Subcutaneous abdominal adipose tissue (tissue), 5 donors: Measurements from ENCODE around the gene SLC25A1.

Source experiments
- H3K27ac ChIP-seq: one replicate; pipeline ENCODE4 v1.7.0; 2013; ENCODE audit warnings: low read depth, mild to moderate bottlenecking, inconsistent platforms, low read length, moderate library complexity
- H3K27me3 ChIP-seq, 5 donors: one replicate each; pipeline ENCODE4 v1.7.0; 2013; ENCODE audit warnings: low read length in 5 of 5, inconsistent platforms in 1 of 5; ENCODE audit not compliant: control insufficient read depth in 5 of 5, insufficient read depth in 4 of 5
- H3K36me3 ChIP-seq, 5 donors: one replicate each; pipeline ENCODE4 v1.7.0; 2013; ENCODE audit warnings: low read length in 5 of 5; ENCODE audit not compliant: control insufficient read depth in 5 of 5, insufficient read depth in 5 of 5
- H3K4me1 ChIP-seq, 5 donors: one replicate each; pipeline ENCODE4 v1.7.0; 2013; ENCODE audit warnings: low read length in 5 of 5, mild to moderate bottlenecking in 3 of 5, moderate library complexity in 1 of 5; ENCODE audit not compliant: control insufficient read depth in 5 of 5, insufficient read depth in 5 of 5
- H3K4me3 ChIP-seq, 5 donors: one replicate each; pipeline ENCODE4 v1.7.0; 2013; ENCODE audit warnings: low read length in 5 of 5, low read depth in 1 of 5
- H3K9ac ChIP-seq, 5 donors: one replicate each; pipeline ENCODE4 v1.7.0; 2013; ENCODE audit warnings: low read length in 5 of 5, mild to moderate bottlenecking in 4 of 5, moderate library complexity in 3 of 5
- H3K9me3 ChIP-seq, 5 donors: one replicate each; pipeline ENCODE4 v1.7.0; 2013; ENCODE audit warnings: low read length in 5 of 5; ENCODE audit not compliant: control insufficient read depth in 5 of 5
- donor health status: healthy.
- donor health status: healthy.
- donor health status: healthy.
- donor health status: healthy.
- donor health status: healthy.

Gene SLC25A1

DNA sequence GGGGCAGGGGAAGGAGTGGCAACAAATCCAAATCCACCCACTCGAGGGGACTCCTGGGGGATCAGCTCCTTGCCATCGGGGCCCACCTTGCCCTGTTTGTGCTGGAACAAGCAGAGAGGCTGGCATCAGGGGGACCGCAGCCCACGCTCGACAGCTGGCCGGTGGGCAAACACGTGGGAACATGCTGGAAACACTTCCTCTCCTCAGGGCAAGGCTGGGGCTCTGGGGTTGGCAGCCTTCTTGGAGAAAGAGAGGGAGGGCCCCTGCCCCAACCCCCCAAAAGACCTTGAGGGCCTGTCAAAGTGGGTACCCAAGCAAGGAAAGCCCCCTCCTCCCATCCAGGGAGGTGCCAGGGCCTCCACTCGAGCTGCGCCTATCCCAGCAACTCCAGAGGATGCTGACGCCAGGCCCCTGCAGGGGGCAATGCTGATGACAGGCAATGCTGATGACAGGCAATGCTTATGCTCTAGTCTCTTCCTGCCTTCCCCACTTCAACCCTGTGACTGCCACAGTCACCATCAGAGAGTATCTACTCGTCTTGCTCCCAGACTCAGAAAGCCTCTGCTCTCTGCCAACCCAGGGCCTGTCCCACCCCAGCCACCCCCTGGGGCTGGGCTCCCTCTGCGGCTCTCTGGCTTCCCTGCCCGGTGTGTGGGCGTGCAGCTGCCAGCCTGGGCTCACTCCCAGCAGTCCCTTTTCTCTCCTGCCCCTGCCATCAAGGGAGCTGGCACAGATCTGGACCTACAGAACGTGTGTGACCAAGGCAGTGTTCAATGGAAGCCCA is 40.1 kb downstream of the SLC25A1 start:
- Histone ChIP-seq H3K36me3 (peaks cover 0 to 89% (median 85%) of the 10 kb centered on the region in 5 donors), H3K9me3 (no peaks in the 10 kb centered on the region), H3K9ac (peak overlapping the region in 1 of 5 donors; percentile 2), H3K4me1 (peaks cover 0 to 3% (median 2%) of the 10 kb centered on the region in 5 donors), H3K27ac (no peak overlapping the region), H3K4me3 (no peak overlapping the region), H3K27me3 (no peaks in the 10 kb centered on the region)

DNA sequence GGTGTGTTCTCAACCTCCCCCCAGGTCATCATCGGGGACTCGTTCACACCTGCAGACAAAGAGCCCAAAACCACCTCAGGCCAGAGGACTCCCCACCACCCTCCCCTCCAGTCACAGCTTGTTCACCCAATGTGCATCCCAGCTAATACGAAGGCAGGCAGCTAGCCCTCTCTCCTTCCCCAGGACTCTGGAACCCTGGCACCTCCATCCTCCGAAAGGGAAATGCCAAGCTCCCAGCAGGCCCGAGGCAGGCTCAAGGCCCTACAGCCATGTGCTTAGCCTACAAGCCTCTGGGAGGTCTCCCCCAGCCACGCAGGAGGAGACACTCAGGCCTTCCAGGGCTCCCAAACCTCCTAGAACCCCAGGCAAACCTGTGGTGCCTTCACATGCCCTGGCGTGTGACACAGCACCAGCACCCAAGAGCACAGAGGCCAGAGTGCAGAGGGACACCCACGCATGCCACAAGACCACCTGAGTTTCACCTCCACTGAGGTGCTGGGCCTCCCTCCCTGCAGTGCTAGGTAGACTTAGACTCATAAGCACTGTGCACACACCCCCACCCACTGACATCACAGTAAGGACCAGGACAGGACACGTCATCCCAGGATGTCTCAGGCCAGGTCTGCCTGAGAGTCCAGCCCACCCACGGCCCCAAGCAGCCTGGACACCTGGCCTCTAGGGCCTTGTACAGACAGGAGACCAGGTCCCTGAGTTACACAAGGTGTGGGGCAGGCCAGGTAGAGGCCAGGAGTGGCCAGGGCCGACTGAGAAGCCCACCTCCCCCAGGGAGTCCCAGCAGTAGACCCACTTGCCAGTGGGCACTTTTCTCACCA is 40.9 kb downstream of the SLC25A1 start:
- peaks cover 0 to 95% (median 93%) of the 10 kb centered on the region in 5 donors for H3K36me3 ChIP-seq
- peak overlapping the region in 1 of 5 donors; percentile 25 for H3K9ac ChIP-seq
- no peak overlapping the region for H3K27ac ChIP-seq
- no peak overlapping the region for H3K4me3 ChIP-seq
- H3K27me3 ChIP-seq: no peaks in the 10 kb centered on the region
- H3K9me3 ChIP-seq: no peaks in the 10 kb centered on the region
- H3K4me1 ChIP-seq: no peaks in the 10 kb centered on the region

DNA sequence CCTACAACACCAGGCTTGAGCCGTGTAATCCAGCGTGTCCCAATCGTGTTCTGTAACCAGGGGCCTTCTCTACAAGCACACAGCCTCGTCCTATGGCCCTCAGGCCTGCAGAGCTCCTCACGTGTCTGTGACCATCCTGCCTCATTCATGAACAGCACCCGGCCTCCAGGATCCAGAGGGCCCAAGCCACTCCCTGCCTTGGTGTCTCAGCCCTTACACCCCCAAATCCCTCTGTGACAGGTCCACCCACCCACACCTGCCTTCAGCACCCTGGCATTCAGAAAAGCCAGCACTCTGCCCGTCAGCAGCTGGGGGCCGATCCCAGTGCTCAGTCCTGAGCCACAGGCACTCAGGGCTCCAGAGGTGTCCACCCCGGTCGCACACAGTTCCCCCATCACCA is 41.6 kb downstream of the SLC25A1 start:
- Histone ChIP-seq H3K27ac (no peak overlapping the region), H3K9ac (no peak overlapping the region), H3K27me3 (no peaks in the 10 kb centered on the region), H3K9me3 (peaks cover 0 to 2% (median 0%) of the 10 kb centered on the region in 5 donors), H3K4me1 (no peaks in the 10 kb centered on the region), H3K4me3 (no peak overlapping the region), H3K36me3 (peaks cover 0 to 95% (median 92%) of the 10 kb centered on the region in 5 donors)

DNA sequence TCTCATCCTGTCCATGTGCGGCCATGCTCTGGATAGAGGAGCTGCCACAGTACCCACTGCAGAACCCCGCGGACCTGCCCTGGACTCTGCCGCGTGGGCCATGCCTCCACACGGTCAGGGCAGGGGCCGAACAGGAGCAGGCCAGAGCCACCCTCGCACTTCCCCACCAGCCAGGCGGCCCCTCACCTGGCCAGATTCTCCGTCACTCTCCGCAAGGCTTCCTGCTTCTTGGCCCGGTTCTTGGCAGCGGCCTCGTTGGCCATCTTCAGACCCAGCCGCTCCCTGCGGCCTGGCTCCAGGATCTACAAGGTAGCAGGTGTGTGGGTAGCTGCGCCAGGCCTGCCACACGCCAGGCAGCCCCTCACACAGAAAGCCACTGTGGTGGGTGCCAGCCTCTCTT is 43.7 kb downstream of the SLC25A1 start:
- Histone ChIP-seq H3K9me3 (peaks cover 0 to 7% (median 0%) of the 10 kb centered on the region in 5 donors), H3K9ac (no peak overlapping the region), H3K27ac (no peak overlapping the region), H3K36me3 (peaks cover 0 to 86% (median 74%) of the 10 kb centered on the region in 5 donors), H3K27me3 (no peaks in the 10 kb centered on the region), H3K4me3 (no peak overlapping the region), H3K4me1 (no peaks in the 10 kb centered on the region)

DNA sequence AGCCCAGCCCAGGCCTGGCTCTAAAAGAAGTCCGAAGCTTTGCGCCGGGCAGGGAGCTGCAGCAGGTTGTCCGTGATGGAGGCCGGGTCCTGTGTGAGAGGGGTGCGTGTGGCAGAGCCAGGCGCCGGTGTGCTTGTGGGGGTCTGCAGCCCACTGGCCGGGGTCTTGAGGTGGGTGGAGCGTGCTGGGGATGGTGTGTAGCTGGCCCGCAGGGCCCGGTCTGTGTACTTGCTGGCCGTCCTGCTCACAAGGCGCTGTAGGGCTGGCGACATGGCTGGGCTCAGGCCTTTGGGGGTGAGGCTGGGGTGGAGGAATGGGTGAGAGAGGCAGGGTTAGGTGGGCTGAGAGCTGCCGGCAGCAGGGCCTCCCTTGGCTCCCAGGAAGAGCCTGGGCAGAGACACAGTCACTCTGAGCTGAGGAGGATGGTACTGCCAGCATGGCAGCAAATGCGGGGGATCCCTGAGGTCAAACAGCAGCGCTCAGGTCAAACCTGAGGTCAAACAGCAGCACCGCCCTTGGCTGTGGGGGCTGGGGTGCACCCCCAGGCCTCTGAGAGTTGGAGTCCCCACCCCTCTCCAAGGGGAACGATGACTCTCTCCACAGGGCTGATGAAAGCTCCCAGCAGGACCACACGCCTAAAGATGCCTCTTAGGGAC is 44.2 kb downstream of the SLC25A1 start:
- H3K4me3 ChIP-seq: no peak overlapping the region
- peaks cover 0 to 80% (median 68%) of the 10 kb centered on the region in 5 donors for H3K36me3 ChIP-seq
- H3K27me3 ChIP-seq: no peaks in the 10 kb centered on the region
- H3K9ac ChIP-seq: no peak overlapping the region
- no peak overlapping the region for H3K27ac ChIP-seq
- no peaks in the 10 kb centered on the region for H3K4me1 ChIP-seq
- H3K9me3 ChIP-seq: peaks cover 0 to 7% (median 0%) of the 10 kb centered on the region in 5 donors

DNA sequence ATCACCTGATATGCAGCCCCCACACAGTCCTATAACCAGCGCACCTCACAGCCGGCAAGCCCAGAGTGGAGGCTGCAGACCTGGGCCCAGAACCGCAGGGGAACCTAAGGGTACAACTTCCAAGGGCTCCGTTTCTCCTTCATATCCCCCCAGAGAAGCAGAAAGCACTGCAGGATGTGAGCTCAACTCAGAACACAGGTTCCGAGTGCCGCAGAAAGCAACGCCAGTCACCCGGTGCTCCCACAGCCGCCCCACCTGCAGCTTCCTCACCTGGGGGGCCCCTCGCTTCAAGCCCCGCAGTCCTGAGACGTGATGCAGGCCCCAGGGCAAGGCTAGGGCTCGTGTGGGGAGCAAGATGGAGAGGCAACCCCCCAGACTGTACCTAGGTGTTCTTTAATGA is 45.0 kb downstream of the SLC25A1 start:
- H3K27ac ChIP-seq: no peak overlapping the region
- H3K27me3 ChIP-seq: no peaks in the 10 kb centered on the region
- no peak overlapping the region for H3K4me3 ChIP-seq
- H3K4me1 ChIP-seq: no peaks in the 10 kb centered on the region
- H3K9ac ChIP-seq: no peak overlapping the region
- peaks cover 0 to 73% (median 60%) of the 10 kb centered on the region in 5 donors for H3K36me3 ChIP-seq
- peaks cover 0 to 7% (median 0%) of the 10 kb centered on the region in 5 donors for H3K9me3 ChIP-seq

DNA sequence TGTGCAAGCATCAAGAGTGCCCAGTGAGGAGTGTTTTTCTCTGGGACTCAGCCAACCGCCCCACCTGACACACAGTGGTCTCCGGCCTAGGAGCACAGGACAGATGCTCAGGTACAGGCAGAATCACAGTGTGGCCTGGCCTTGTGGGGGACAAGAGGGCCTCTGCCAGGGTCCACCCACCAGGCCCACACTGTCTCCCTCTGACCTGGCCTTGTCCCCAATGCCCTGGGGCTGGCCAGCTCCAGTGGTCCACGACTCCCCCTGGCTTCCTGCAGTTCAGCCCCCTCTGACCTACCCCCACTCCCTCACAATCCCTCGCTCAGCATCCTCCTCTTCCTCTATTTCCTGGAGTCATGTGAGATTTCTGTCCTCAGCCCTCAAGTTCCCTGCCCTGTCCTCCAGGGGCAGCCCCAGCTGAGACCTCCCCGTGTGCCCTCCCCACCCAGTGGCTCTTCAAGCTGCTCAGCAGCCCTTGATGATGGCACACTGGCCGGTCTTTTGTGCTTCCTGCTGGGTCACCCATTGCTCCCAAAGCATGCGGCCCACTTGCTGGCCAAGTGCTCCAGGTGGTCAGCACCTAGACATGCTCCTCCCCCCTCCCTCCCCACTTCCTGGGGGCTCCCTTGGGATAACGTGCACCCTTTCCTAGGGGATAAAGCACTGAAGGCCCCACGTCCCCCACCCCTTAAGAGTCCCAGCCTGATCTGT is 45.7 kb downstream of the SLC25A1 start:
- Histone ChIP-seq H3K9ac (no peak overlapping the region), H3K36me3 (peaks cover 0 to 66% (median 53%) of the 10 kb centered on the region in 5 donors), H3K27ac (no peak overlapping the region), H3K27me3 (no peaks in the 10 kb centered on the region), H3K9me3 (peaks cover 0 to 7% (median 0%) of the 10 kb centered on the region in 5 donors), H3K4me3 (no peak overlapping the region), H3K4me1 (no peaks in the 10 kb centered on the region)

DNA sequence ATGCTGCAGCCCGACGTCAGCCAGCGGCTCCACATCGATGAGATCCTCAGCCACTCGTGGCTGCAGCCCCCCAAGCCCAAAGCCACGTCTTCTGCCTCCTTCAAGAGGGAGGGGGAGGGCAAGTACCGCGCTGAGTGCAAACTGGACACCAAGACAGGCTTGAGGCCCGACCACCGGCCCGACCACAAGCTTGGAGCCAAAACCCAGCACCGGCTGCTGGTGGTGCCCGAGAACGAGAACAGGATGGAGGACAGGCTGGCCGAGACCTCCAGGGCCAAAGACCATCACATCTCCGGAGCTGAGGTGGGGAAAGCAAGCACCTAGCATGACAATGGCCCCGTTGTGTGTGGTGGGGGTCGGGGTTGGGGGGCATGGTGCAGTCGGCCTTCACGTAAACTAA is 46.4 kb downstream of the SLC25A1 start:
- no peaks in the 10 kb centered on the region for H3K4me1 ChIP-seq
- H3K27me3 ChIP-seq: no peaks in the 10 kb centered on the region
- no peak overlapping the region for H3K4me3 ChIP-seq
- peaks cover 0 to 7% (median 0%) of the 10 kb centered on the region in 5 donors for H3K9me3 ChIP-seq
- H3K27ac ChIP-seq: no peak overlapping the region
- peaks cover 0 to 59% (median 46%) of the 10 kb centered on the region in 5 donors for H3K36me3 ChIP-seq
- no peak overlapping the region for H3K9ac ChIP-seq

DNA sequence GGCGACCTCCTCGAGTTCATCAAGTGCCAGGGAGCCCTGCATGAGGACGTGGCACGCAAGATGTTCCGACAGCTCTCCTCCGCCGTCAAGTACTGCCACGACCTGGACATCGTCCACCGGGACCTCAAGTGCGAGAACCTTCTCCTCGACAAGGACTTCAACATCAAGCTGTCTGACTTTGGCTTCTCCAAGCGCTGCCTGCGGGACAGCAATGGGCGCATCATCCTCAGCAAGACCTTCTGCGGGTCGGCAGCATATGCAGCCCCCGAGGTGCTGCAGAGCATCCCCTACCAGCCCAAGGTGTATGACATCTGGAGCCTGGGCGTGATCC is 46.9 kb downstream of the SLC25A1 start:
- Histone ChIP-seq H3K36me3 (peaks cover 0 to 54% (median 41%) of the 10 kb centered on the region in 5 donors), H3K27ac (no peak overlapping the region), H3K4me1 (no peaks in the 10 kb centered on the region), H3K9ac (no peak overlapping the region), H3K9me3 (peaks cover 0 to 7% (median 0%) of the 10 kb centered on the region in 5 donors), H3K27me3 (no peaks in the 10 kb centered on the region), H3K4me3 (no peak overlapping the region)
